H1 (cell line): ENCODE results near the gene HAS3. TPM values are rescaled to one million over a fixed set of nuclear protein-coding genes. Genes with fewer than 3 reads are reported as not detected.

Experiments used
- CTCF ChIA-PET: fragments of 300-600 bp; sonication (Branson Sonifier 250); formaldehyde crosslinking; loops from one replicate; lab custom pipeline; 2021; ENCODE audit not compliant: partially characterized antibody; lab: Charles Lee
- POLR2A ChIA-PET: fragments of 300-600 bp; sonication (Branson Sonifier 250); formaldehyde crosslinking; loops from one replicate; lab custom pipeline; 2021; ENCODE audit warnings: inconsistent platforms; ENCODE audit not compliant: partially characterized antibody; lab: Charles Lee
- DNase-seq, 2 experiments: peaks; one replicate each; pipeline versions ENCODE4 v3.0.0 to v3.0.0-alpha.2; 2010 to 2022; ENCODE audit warnings: low spot score in 2 of 2, low read depth in 1 of 2, mixed read lengths in 1 of 2
- FAIRE-seq: peaks from 2 replicates; lab custom pipeline; 2011; peaks lifted over from hg19 to GRCh38; lab: Jason Lieb, UNC
- H2AFZ ChIP-seq: 2 replicates; pipeline ENCODE4 v1.8.1; 2012; ENCODE audit warnings: low read length, inconsistent platforms
- H2AK5ac ChIP-seq: 2 replicates; pipeline ENCODE4 v1.6.1; 2013; ENCODE audit warnings: low read depth, low read length
- H2BK120ac ChIP-seq: replicated peaks from 2 replicates; pipeline ENCODE3; 2013; ENCODE audit warnings: low read depth, low read length, inconsistent platforms
- H2BK12ac ChIP-seq: 2 replicates; pipeline ENCODE4 v1.6.1; 2013; ENCODE audit warnings: low read depth, low read length
- H2BK15ac ChIP-seq: 2 replicates; pipeline ENCODE4 v1.6.1; 2013; ENCODE audit warnings: low read length
- H2BK20ac ChIP-seq: 2 replicates; pipeline ENCODE4 v1.6.1; 2013; ENCODE audit warnings: low read length
- H2BK5ac ChIP-seq: 2 replicates; pipeline ENCODE4 v1.6.1; 2013; ENCODE audit warnings: low read depth, low read length
- H3K14ac ChIP-seq: 2 replicates; pipeline ENCODE4 v1.6.1; 2013; ENCODE audit warnings: inconsistent platforms; ENCODE audit not compliant: insufficient read length
- H3K18ac ChIP-seq: 2 replicates; pipeline ENCODE4 v1.6.1; 2013; ENCODE audit warnings: low read length; ENCODE audit errors: extremely low read depth
- H3K23ac ChIP-seq: 2 replicates; pipeline ENCODE4 v1.6.1; 2013; ENCODE audit warnings: inconsistent platforms; ENCODE audit not compliant: insufficient read length
- H3K23me2 ChIP-seq: 2 replicates; pipeline ENCODE4 v1.6.1; 2013; ENCODE audit warnings: low read depth, low read length
- H3K27ac ChIP-seq: 2 replicates; pipeline ENCODE4 v1.6.1; 2011; ENCODE audit warnings: low read depth, low read length, inconsistent platforms
- H3K27me3 ChIP-seq, 4 experiments: replicated peaks in 1 of 4; 1 replicate in 1 of 4; 2 replicates in 3 of 4; pipeline versions ENCODE4 v1.6.1 to v1.8.1; 2011 to 2013; ENCODE audit warnings: low read length in 3 of 4, mild to moderate bottlenecking in 3 of 4, inconsistent platforms in 2 of 4, mixed read lengths in 2 of 4, moderate library complexity in 1 of 4; ENCODE audit not compliant: control insufficient read depth in 3 of 4, insufficient read depth in 3 of 4; ENCODE audit errors: extremely low read depth in 1 of 4
- H3K36me3 ChIP-seq, 4 experiments: 2 replicates each; pipeline versions ENCODE4 v1.6.1 to v1.8.1; 2011 to 2013; ENCODE audit warnings: mild to moderate bottlenecking in 4 of 4, low read length in 3 of 4, moderate library complexity in 2 of 4, control low read depth in 1 of 4, inconsistent platforms in 1 of 4; ENCODE audit not compliant: insufficient read depth in 4 of 4, control insufficient read depth in 2 of 4
- H3K4ac ChIP-seq: replicated peaks from 2 replicates; pipeline ENCODE3; 2013; ENCODE audit warnings: low read length, low read depth, mixed read lengths, inconsistent platforms; ENCODE audit not compliant: insufficient read length
- H3K4me1 ChIP-seq, 4 experiments: replicated peaks in 1 of 4; 1 replicate in 1 of 4; 2 replicates in 3 of 4; pipeline versions ENCODE4 v1.6.1 to v1.8.1; 2011 to 2013; ENCODE audit warnings: low read length in 3 of 4, inconsistent platforms in 2 of 4, mixed read lengths in 1 of 4; ENCODE audit not compliant: insufficient read depth in 4 of 4, control insufficient read depth in 3 of 4
- H3K4me2 ChIP-seq, 2 experiments: 2 replicates each; pipeline versions ENCODE4 v1.6.1 to v1.8.1; 2011 to 2013; ENCODE audit warnings: low read depth in 2 of 2, low read length in 2 of 2, control low read depth in 1 of 2, inconsistent platforms in 1 of 2, mild to moderate bottlenecking in 1 of 2; ENCODE audit not compliant: insufficient read depth in 1 of 2
- H3K4me3 ChIP-seq, 4 experiments: fragments of 200-600, 300-600 bp in 1 of 4; sonication (generic), shearing (Covaris generic), sonication (Bioruptor Twin) in 1 of 4; 2 replicates each; pipeline versions ENCODE4 v1.5.1 to v1.8.1; 2011 to 2016; ENCODE audit warnings: low read length in 4 of 4, low read depth in 3 of 4, control low read depth in 2 of 4, inconsistent platforms in 2 of 4, mild to moderate bottlenecking in 2 of 4, mixed read lengths in 1 of 4, moderate library complexity in 1 of 4; ENCODE audit not compliant: insufficient read depth in 2 of 4; ENCODE audit errors: extremely low read depth in 1 of 4
- H3K56ac ChIP-seq: replicated peaks from 2 replicates; pipeline ENCODE3; 2013; ENCODE audit warnings: low read depth, mild to moderate bottlenecking, mixed read lengths, low read length, inconsistent platforms; ENCODE audit not compliant: insufficient read length
- H3K79me1 ChIP-seq: 2 replicates; pipeline ENCODE4 v1.6.1; 2013; ENCODE audit warnings: low read depth, low read length, control low read depth
- H3K79me2 ChIP-seq, 2 experiments: 2 replicates each; pipeline versions ENCODE4 v1.6.1 to v1.8.1; 2012 to 2013; ENCODE audit warnings: low read length in 2 of 2, mild to moderate bottlenecking in 2 of 2, inconsistent platforms in 1 of 2; ENCODE audit not compliant: insufficient read depth in 2 of 2, control insufficient read depth in 1 of 2
- H3K9ac ChIP-seq, 4 experiments: replicated peaks in 1 of 4; 1 replicate in 1 of 4; 2 replicates in 3 of 4; pipeline versions ENCODE4 v1.6.1 to v1.8.1; 2011 to 2013; ENCODE audit warnings: low read depth in 3 of 4, low read length in 3 of 4, control low read depth in 2 of 4, mild to moderate bottlenecking in 2 of 4, moderate library complexity in 2 of 4, inconsistent platforms in 1 of 4; ENCODE audit errors: extremely low read depth in 1 of 4
- H3K9me3 ChIP-seq, 2 experiments: 2 replicates each; pipeline versions ENCODE4 v1.6.1 to v1.8.1; 2012 to 2013; ENCODE audit warnings: mild to moderate bottlenecking in 2 of 2, moderate library complexity in 2 of 2, control low read depth in 1 of 2, inconsistent platforms in 1 of 2, low read depth in 1 of 2, low read length in 1 of 2, mixed read lengths in 1 of 2; ENCODE audit not compliant: insufficient read depth in 2 of 2
- H4K20me1 ChIP-seq, 2 experiments: replicated peaks in 1 of 2; 2 replicates each; pipeline versions ENCODE3 to v1.8.1; 2011 to 2013; ENCODE audit warnings: inconsistent platforms in 2 of 2, low read length in 2 of 2, mild to moderate bottlenecking in 1 of 2; ENCODE audit not compliant: insufficient read depth in 2 of 2, control insufficient read depth in 1 of 2
- H4K5ac ChIP-seq: 2 replicates; pipeline ENCODE4 v1.6.1; 2013; ENCODE audit warnings: low read length, low read depth, mixed read lengths, inconsistent platforms; ENCODE audit not compliant: insufficient read length
- H4K8ac ChIP-seq: 2 replicates; pipeline ENCODE4 v1.8.0; 2013; ENCODE audit warnings: mild to moderate bottlenecking, moderate library complexity, low read length, inconsistent platforms; ENCODE audit not compliant: insufficient read depth; ENCODE audit errors: extremely low read depth
- H4K91ac ChIP-seq: replicated peaks from 2 replicates; pipeline ENCODE3; 2013; ENCODE audit warnings: low read length, mixed read lengths, inconsistent platforms; ENCODE audit not compliant: insufficient read length
- RNF2 ChIP-seq: fragments of 200-900, 300-1000 bp; sonication (generic); IDR thresholded peaks from 2 replicates; pipeline ENCODE4 v1.7.1; 2016; ENCODE audit warnings: borderline replicate concordance, low read depth, mild to moderate bottlenecking, antibody characterized with exemption, low read length; ENCODE audit not compliant: poor library complexity, severe bottlenecking; ENCODE audit errors: missing control alignments
- SIN3A ChIP-seq, 2 experiments: IDR thresholded peaks in 1 of 2; conservative IDR thresholded peaks in 1 of 2; 2 replicates each; pipeline ENCODE4 v1.6.1; 2011 to 2012; ENCODE audit warnings: low read length in 2 of 2, improper control_type of control experiment in 1 of 2, low read depth in 1 of 2, mild to moderate bottlenecking in 1 of 2
- WGBS, 2 experiments: shearing (Covaris generic) in 1 of 2; methylation state at CpG; one replicate each; pipeline versions ENCODE4 v1.1.6 to v1.1.7; 2013 to 2015; ENCODE audit warnings: low lambda C conversion rate in 2 of 2, mixed read lengths in 2 of 2, inconsistent platforms in 1 of 2, low coverage in 1 of 2, missing lambda C conversion rate in 1 of 2; ENCODE audit not compliant: insufficient replicate concordance in 2 of 2, insufficient coverage in 1 of 2, insufficient read length in 1 of 2; ENCODE audit errors: extremely low coverage in 1 of 2, missing lambda C conversion rate in 1 of 2; 5-methylcytosine and 5-hydroxymethylcytosine counted together
- polyA plus RNA-seq, 7 experiments: library from polyadenylated mRNA; depleted of rRNA in 3 of 7; stranded (reverse) in 5 of 7; unstranded in 2 of 7; fragments of >200 nt in 5 of 7; fragments of 200-250 nt in 2 of 7; gene quantifications; 1 replicate in 5 of 7; 2 replicates in 1 of 7; 4 replicates in 1 of 7; pipeline versions ENCODE4 v1.2.1 to v1.2.3, GENCODE V29; 2011 to 2013; ENCODE audit warnings: missing spikeins in 2 of 7, mixed read lengths in 2 of 7
- total RNA-seq: library from RNA; stranded (reverse); fragmentation: NEBNext Ultra II Directional; extraction: Animal tissue kit (Norgen Biotek cat#: 25700); gene quantifications from 2 replicates; pipeline ENCODE4 v1.2.1, GENCODE V29; 2021

Gene HAS3
- total and polyA plus RNA-seq, 2 of the 8 experiments (the other 6 are each of a cell fraction or from before 2014, with no cell fraction given), result 32.1 to 69.6 TPM

- no peak overlapping the region for H2BK5ac ChIP-seq
- POLR2A ChIA-PET, result interaction anchor here (0.6 to 3.7 kb wide), 23 partner anchors 8 to 353 kb away, joined by 3 to 17 read pairs (median 3); partner anchors contain the start of genes HAS3, PDF and SNTB2
- peaks cover 5 to 28% (median 20%) of the 10 kb centered on the region in 4 experiments for H3K36me3 ChIP-seq
- H2BK20ac ChIP-seq, result no peak overlapping the region
- peaks cover 2 to 12% (median 7%) of the 10 kb centered on the region in 4 experiments; a peak in 5 of 7 replicates for H3K4me1 ChIP-seq
- no peak overlapping the region for H4K5ac ChIP-seq
- H2AK5ac ChIP-seq, result no peak overlapping the region
- no peak overlapping the region for H4K91ac ChIP-seq
- CTCF ChIA-PET, result interaction anchor here (0.8 to 2.2 kb wide), 9 partner anchors 10 to 232 kb away, joined by 3 to 17 read pairs (median 4); no protein-coding TSS in a partner anchor
- H3K9me3 ChIP-seq, result no peaks in the 10 kb centered on the region
- peaks cover 6% of the 10 kb centered on the region in 2 experiments for H4K20me1 ChIP-seq
- DNase-seq, result no peak
- no peak overlapping the region for H2BK15ac ChIP-seq
- FAIRE-seq, result no peak
- H3K23ac ChIP-seq, result no peak overlapping the region
- H2AFZ ChIP-seq, result no peak overlapping the region
- H3K4me2 ChIP-seq, result peak overlapping the region; percentile 63 to 77
- no peak overlapping the region for H3K18ac ChIP-seq
- H3K9ac ChIP-seq, result peak overlapping the region in 2 of 4 experiments; percentile 79 to 89; a peak in 2 of 7 replicates
- H3K14ac ChIP-seq, result no peak overlapping the region
- TF ChIP-seq SIN3A (conservative IDR thresholded peaks at IDR 0.05 in 1 of 2, IDR thresholded peaks at IDR 0.05 in 1 of 2; ENCODE audit: low read depth in 1 of 2, low read length in 2 of 2), result peak in 1 of 2 experiments; percentile 2; a peak in 1 of 4 replicates
- no peak for TF ChIP-seq RNF2
- peaks cover 27 to 82% of the 10 kb centered on the region in 2 experiments for H3K79me2 ChIP-seq
- peaks cover 2% of the 10 kb centered on the region for H3K23me2 ChIP-seq
- no peak overlapping the region for H3K56ac ChIP-seq
- H3K27ac ChIP-seq, result no peak overlapping the region
- 80% methylated on average over 5 of the region's 5 CpGs; no CpG with 5 or more reads in 1 of the 2 experiments for WGBS, 2 experiments
- no peak overlapping the region for H2BK120ac ChIP-seq
- no peak overlapping the region for H4K8ac ChIP-seq
- H3K4me3 ChIP-seq, result peak overlapping the region; percentile 84 to 97 (median 89)
- no peaks in the 10 kb centered on the region; the same call in 1 of the 2 replicates for H3K79me1 ChIP-seq
- H3K4ac ChIP-seq, result no peak overlapping the region
- H2BK12ac ChIP-seq, result no peak overlapping the region
- H3K27me3 ChIP-seq, result no peaks in the 10 kb centered on the region
Observed at GRCh38 chr16:69133373-69133954, 28.0 kb downstream of the HAS3 start.
